Measurements from ENCODE around the gene ARCN1. TPM values are rescaled to one million over a fixed set of nuclear protein-coding genes. Genes with fewer than 3 reads are reported as not detected.
A peak's percentile ranks its signal among the peaks of the same experiment; 100 is the strongest.

Gene ARCN1
- polyA plus RNA-seq, 4 donors, result 79.7 to 143 (median 114) TPM

DNA sequence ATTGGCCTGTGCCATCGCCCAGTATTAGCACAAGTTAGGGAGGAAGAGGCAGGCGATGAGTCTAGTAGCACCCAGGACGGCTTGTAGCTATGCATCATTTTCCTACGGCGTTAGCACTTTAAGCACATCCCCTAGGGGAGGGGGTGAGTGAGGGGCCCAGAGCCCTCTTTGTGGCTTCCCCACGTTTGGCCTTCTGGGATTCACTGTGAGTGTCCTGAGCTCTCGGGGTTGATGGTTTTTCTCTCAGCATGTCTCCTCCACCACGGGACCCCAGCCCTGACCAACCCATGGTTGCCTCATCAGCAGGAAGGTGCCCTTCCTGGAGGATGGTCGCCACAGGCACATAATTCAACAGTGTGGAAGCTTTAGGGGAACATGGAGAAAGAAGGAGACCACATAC, 36.9 kb upstream of the ARCN1 start:
- peak overlapping the region in 1 of 3 donors; percentile 48 for H3K4me3 ChIP-seq (ENCODE audit: low read depth in 1 of 3, low read length in 3 of 3)

DNA sequence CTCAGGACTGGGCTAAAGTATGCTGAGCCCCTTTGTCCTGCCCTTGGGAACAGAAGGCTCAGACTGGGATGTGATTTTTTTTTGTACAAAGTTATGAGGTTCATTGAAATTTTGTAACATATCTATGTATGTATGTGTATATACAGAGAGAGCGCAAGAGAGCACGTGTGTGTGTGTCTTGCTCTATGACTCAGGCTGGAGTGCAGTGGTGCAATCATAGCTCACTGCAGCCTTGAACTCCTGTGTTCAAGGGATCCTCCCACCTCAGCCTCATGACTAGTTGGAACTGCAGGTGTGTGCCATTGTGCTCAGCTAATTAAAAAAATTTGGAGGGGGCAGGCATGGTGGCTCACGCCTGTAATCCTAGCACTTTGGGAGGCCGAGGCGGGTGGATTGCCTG, 35.5 kb upstream of the ARCN1 start:
- DNase-seq, result peak; percentile 45 to 56
- Histone ChIP-seq H3K4me1 (ENCODE audit: control insufficient read depth in 3 of 3, insufficient read depth in 2 of 3, low read depth in 1 of 3, low read length in 2 of 3) (peaks cover 0 to 38% (median 0%) of the 10 kb centered on the region in 3 donors), H3K9me3 (ENCODE audit: control insufficient read depth in 2 of 2, insufficient read depth in 1 of 2, low read depth in 1 of 2, low read length in 1 of 2) (no peaks in the 10 kb centered on the region), H3K4me3 (ENCODE audit: low read depth in 1 of 3, low read length in 3 of 3) (no peak overlapping the region), H3K27ac (ENCODE audit: low read depth in 1 of 3, low read length in 2 of 3) (no peak overlapping the region), H3K36me3 (ENCODE audit: control insufficient read depth in 3 of 3, insufficient read depth in 2 of 3, low read depth in 1 of 3, low read length in 3 of 3) (peaks cover 0 to 56% (median 2%) of the 10 kb centered on the region in 3 donors), H3K27me3 (ENCODE audit: control insufficient read depth in 3 of 3, insufficient read depth in 3 of 3, low read length in 3 of 3) (no peaks in the 10 kb centered on the region)
- WGBS, 3 donors, result 78 to 93% (median 78%) methylated on average over 5 of the region's 5 CpGs
- FAIRE-seq, result no peak

More for the DNA sequence above, 36.9 kb upstream of the ARCN1 start:
- DNase-seq, result no peak
- 75 to 82% (median 80%) methylated on average over 9 of the region's 9 CpGs for WGBS, 3 donors
- H3K27ac ChIP-seq (ENCODE audit: low read depth in 1 of 3, low read length in 2 of 3), result peak overlapping the region in 2 of 3 donors; percentile 86 to 95
- no peaks in the 10 kb centered on the region for H3K9me3 ChIP-seq (ENCODE audit: control insufficient read depth in 2 of 2, insufficient read depth in 1 of 2, low read depth in 1 of 2, low read length in 1 of 2)
- no peaks in the 10 kb centered on the region for H3K27me3 ChIP-seq (ENCODE audit: control insufficient read depth in 3 of 3, insufficient read depth in 3 of 3, low read length in 3 of 3)
- FAIRE-seq, result no peak
- peaks cover 0 to 38% (median 0%) of the 10 kb centered on the region in 3 donors for H3K4me1 ChIP-seq (ENCODE audit: control insufficient read depth in 3 of 3, insufficient read depth in 2 of 3, low read depth in 1 of 3, low read length in 2 of 3)
- H3K36me3 ChIP-seq (ENCODE audit: control insufficient read depth in 3 of 3, insufficient read depth in 2 of 3, low read depth in 1 of 3, low read length in 3 of 3), result peaks cover 0 to 47% (median 2%) of the 10 kb centered on the region in 3 donors

DNA sequence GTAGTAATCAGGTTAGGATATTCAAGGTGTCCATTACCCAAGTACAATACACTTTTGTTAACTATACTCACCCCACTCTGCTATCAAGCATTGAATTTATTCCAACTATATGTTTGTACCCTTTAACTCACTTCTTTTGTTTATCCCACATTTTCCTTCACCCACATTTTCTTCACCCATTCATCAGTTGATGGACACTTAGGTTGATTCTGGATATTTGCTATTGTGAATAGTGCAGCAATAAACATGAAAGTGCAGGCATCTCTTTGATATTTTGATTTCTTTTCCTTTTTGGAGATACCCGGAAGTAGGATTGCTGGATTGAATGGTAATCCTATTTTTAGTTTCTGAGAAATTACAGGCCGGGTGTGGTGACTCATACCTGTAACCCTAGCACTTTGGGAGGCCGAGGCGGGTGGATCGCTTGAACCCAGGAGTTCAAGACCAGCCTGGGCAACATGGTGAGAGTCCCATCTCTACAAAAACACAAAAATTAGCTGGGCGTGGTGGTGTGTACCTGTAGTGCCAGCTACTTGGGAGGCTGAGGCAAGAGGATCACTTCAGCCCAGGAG, 34.7 kb upstream of the ARCN1 start:
- FAIRE-seq (no peak), DNase-seq (no peak)
- H3K27me3 ChIP-seq (ENCODE audit: control insufficient read depth in 3 of 3, insufficient read depth in 3 of 3, low read length in 3 of 3), result no peaks in the 10 kb centered on the region
- H3K27ac ChIP-seq (ENCODE audit: low read depth in 1 of 3, low read length in 2 of 3), result no peak overlapping the region
- H3K4me3 ChIP-seq (ENCODE audit: low read depth in 1 of 3, low read length in 3 of 3), result no peak overlapping the region
- 65 to 70% (median 67%) methylated on average over 6 of the region's 6 CpGs for WGBS, 3 donors
- peaks cover 0 to 32% (median 0%) of the 10 kb centered on the region in 3 donors for H3K4me1 ChIP-seq (ENCODE audit: control insufficient read depth in 3 of 3, insufficient read depth in 2 of 3, low read depth in 1 of 3, low read length in 2 of 3)
- peaks cover 0 to 63% (median 5%) of the 10 kb centered on the region in 3 donors for H3K36me3 ChIP-seq (ENCODE audit: control insufficient read depth in 3 of 3, insufficient read depth in 2 of 3, low read depth in 1 of 3, low read length in 3 of 3)
- H3K9me3 ChIP-seq (ENCODE audit: control insufficient read depth in 2 of 2, insufficient read depth in 1 of 2, low read depth in 1 of 2, low read length in 1 of 2), result no peaks in the 10 kb centered on the region

DNA sequence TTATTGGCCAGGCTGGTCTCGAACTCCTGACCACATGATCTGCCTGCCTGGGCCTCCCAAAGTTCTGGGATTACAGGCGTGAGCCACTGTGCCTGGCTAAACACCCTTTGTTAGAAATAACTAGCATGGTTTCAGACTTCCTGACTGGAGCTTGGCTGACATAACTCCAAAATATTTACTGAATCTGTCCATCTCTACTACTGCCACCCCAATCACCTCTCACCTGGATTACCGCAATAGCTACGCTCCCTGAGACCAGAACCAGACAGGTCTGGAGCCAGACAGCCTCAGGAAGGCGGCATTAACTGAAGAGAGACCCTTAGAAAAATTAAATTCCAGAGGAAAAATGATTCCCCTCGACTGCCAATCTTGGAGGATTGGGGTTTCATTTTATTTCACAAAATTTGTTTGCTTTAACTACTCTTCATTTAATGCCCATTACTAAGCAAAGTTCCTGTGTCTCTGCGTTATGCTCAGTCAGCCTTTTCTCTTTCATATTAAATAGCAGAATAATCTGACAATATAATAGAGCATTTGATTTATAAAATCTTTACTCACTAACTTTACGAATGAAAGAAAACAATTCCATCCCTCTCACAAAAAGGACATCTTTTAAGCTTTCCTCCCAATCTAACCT, 28.1 kb upstream of the ARCN1 start:
- H3K27me3 ChIP-seq (ENCODE audit: control insufficient read depth in 3 of 3, insufficient read depth in 3 of 3, low read length in 3 of 3), result no peaks in the 10 kb centered on the region
- no peaks in the 10 kb centered on the region for H3K4me1 ChIP-seq (ENCODE audit: control insufficient read depth in 3 of 3, insufficient read depth in 2 of 3, low read depth in 1 of 3, low read length in 2 of 3)
- H3K9me3 ChIP-seq (ENCODE audit: control insufficient read depth in 2 of 2, insufficient read depth in 1 of 2, low read depth in 1 of 2, low read length in 1 of 2), result no peaks in the 10 kb centered on the region
- no peak overlapping the region for H3K27ac ChIP-seq (ENCODE audit: low read depth in 1 of 3, low read length in 2 of 3)
- 92 to 93% (median 93%) methylated on average over 8 of the region's 8 CpGs for WGBS, 3 donors
- H3K36me3 ChIP-seq (ENCODE audit: control insufficient read depth in 3 of 3, insufficient read depth in 2 of 3, low read depth in 1 of 3, low read length in 3 of 3), result peaks cover 4 to 57% (median 9%) of the 10 kb centered on the region in 3 donors
- no peak for FAIRE-seq
- no peak overlapping the region for H3K4me3 ChIP-seq (ENCODE audit: low read depth in 1 of 3, low read length in 3 of 3)
- DNase-seq, result no peak

DNA sequence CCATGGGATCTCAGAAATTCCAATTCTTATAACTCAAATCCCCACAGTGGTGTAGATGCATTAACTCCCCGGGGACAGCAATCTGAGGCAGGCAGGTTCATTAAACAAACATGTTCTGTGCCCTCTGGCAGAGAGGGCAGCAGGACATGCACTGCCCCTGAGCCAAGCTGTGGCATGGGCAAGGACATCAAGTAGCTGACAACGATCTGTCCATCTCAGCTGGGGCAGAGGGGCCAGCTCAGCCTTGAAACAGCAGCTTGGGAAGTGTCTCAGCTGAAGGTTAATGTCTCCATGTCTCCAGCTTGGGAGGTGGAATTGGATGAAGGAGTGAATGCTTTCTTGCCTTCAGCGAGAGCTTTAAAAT, 27.6 kb upstream of the ARCN1 start:
- Histone ChIP-seq H3K9me3 (ENCODE audit: control insufficient read depth in 2 of 2, insufficient read depth in 1 of 2, low read depth in 1 of 2, low read length in 1 of 2) (no peaks in the 10 kb centered on the region), H3K36me3 (ENCODE audit: control insufficient read depth in 3 of 3, insufficient read depth in 2 of 3, low read depth in 1 of 3, low read length in 3 of 3) (peaks cover 4 to 59% (median 9%) of the 10 kb centered on the region in 3 donors), H3K4me3 (ENCODE audit: low read depth in 1 of 3, low read length in 3 of 3) (no peak overlapping the region), H3K4me1 (ENCODE audit: control insufficient read depth in 3 of 3, insufficient read depth in 2 of 3, low read depth in 1 of 3, low read length in 2 of 3) (no peaks in the 10 kb centered on the region), H3K27me3 (ENCODE audit: control insufficient read depth in 3 of 3, insufficient read depth in 3 of 3, low read length in 3 of 3) (no peaks in the 10 kb centered on the region), H3K27ac (ENCODE audit: low read depth in 1 of 3, low read length in 2 of 3) (no peak overlapping the region)
- WGBS, 3 donors, result 83 to 92% (median 88%) methylated on average over 3 of the region's 3 CpGs
- DNase-seq (no peak), FAIRE-seq (no peak)

DNA sequence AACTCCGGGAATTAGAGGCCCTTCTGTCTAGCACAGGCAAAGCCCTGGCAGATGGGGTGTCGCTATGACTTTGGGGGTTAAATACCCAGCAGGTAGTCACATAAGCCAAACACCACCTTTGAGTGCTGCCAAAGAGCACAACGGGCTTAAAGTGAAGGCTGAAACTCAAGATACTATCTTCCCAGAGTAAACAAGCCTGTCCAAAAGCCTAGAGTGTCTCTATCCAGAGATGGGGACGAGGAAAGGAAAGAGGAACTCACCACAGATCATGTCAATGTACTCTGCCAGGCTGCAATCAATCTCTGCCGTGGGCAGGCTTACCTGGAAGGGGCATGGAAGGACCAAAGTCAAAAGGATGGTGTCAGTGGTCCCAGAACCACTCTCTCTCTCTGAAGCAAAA, 26.7 kb upstream of the ARCN1 start:
- H3K27ac ChIP-seq (ENCODE audit: low read depth in 1 of 3, low read length in 2 of 3), result no peak overlapping the region
- no peak overlapping the region for H3K4me3 ChIP-seq (ENCODE audit: low read depth in 1 of 3, low read length in 3 of 3)
- DNase-seq (no peak), FAIRE-seq (no peak)
- H3K27me3 ChIP-seq (ENCODE audit: control insufficient read depth in 3 of 3, insufficient read depth in 3 of 3, low read length in 3 of 3), result no peaks in the 10 kb centered on the region
- H3K4me1 ChIP-seq (ENCODE audit: control insufficient read depth in 3 of 3, insufficient read depth in 2 of 3, low read depth in 1 of 3, low read length in 2 of 3), result no peaks in the 10 kb centered on the region
- WGBS, 3 donors, result 78 to 88% (median 86%) methylated on average over 5 of the region's 5 CpGs
- no peaks in the 10 kb centered on the region for H3K9me3 ChIP-seq (ENCODE audit: control insufficient read depth in 2 of 2, insufficient read depth in 1 of 2, low read depth in 1 of 2, low read length in 1 of 2)
- H3K36me3 ChIP-seq (ENCODE audit: control insufficient read depth in 3 of 3, insufficient read depth in 2 of 3, low read depth in 1 of 3, low read length in 3 of 3), result peaks cover 4 to 60% (median 7%) of the 10 kb centered on the region in 3 donors

DNA sequence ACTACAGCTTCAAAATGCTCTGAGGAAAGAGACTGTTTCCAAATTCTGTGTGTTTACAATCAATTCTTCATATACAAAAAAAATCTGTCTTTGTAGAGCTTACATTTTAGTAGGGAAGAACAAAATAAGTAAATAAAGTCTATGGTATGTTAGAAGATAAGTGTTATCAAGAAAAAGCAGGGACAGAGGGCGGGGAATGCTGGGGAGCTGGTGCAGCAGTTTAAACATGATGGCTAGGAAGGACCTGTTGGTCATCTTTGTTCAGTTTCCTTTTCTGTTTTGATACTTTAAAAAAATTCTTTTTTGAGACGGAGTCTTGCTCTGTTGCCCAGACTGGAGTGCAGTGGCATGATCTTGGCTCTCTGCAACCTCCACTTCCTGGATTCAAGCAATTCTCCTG, 25.1 kb upstream of the ARCN1 start:
- no peak for DNase-seq
- Histone ChIP-seq H3K27me3 (ENCODE audit: control insufficient read depth in 3 of 3, insufficient read depth in 3 of 3, low read length in 3 of 3) (no peaks in the 10 kb centered on the region), H3K4me1 (ENCODE audit: control insufficient read depth in 3 of 3, insufficient read depth in 2 of 3, low read depth in 1 of 3, low read length in 2 of 3) (no peaks in the 10 kb centered on the region), H3K4me3 (ENCODE audit: low read depth in 1 of 3, low read length in 3 of 3) (no peak overlapping the region), H3K9me3 (ENCODE audit: control insufficient read depth in 2 of 2, insufficient read depth in 1 of 2, low read depth in 1 of 2, low read length in 1 of 2) (no peaks in the 10 kb centered on the region), H3K27ac (ENCODE audit: low read depth in 1 of 3, low read length in 2 of 3) (no peak overlapping the region), H3K36me3 (ENCODE audit: control insufficient read depth in 3 of 3, insufficient read depth in 2 of 3, low read depth in 1 of 3, low read length in 3 of 3) (peaks cover 4 to 63% (median 12%) of the 10 kb centered on the region in 3 donors)
- WGBS, 3 donors, result 64 to 77% (median 73%) methylated on average over 2 of the region's 2 CpGs
- FAIRE-seq, result no peak

DNA sequence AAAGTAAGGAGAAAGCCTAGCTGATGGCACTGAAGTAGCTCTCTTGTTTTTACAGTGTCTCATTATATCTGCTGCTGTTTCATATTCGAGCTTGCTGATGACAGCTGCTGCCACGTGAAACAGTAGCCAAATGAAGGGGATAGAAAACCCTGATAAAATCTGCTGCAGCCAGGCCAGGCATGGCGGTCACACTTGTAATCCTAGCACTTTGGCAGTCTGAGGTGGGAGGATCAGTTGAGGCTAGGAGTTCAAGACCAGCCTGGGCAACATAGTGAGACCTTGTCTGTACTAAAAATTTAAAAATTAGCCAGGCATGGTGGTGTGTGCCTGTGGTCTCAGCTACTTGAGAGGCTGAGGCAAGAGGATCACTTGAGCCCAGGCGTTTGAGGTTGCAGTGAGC, 19.9 kb upstream of the ARCN1 start:
- no peak for FAIRE-seq
- WGBS, 3 donors, result 85 to 91% (median 85%) methylated on average over 4 of the region's 4 CpGs
- Histone ChIP-seq H3K27me3 (ENCODE audit: control insufficient read depth in 3 of 3, insufficient read depth in 3 of 3, low read length in 3 of 3) (no peaks in the 10 kb centered on the region), H3K4me1 (ENCODE audit: control insufficient read depth in 3 of 3, insufficient read depth in 2 of 3, low read depth in 1 of 3, low read length in 2 of 3) (no peaks in the 10 kb centered on the region), H3K4me3 (ENCODE audit: low read depth in 1 of 3, low read length in 3 of 3) (no peak overlapping the region), H3K9me3 (ENCODE audit: control insufficient read depth in 2 of 2, insufficient read depth in 1 of 2, low read depth in 1 of 2, low read length in 1 of 2) (no peaks in the 10 kb centered on the region), H3K27ac (ENCODE audit: low read depth in 1 of 3, low read length in 2 of 3) (no peak overlapping the region), H3K36me3 (ENCODE audit: control insufficient read depth in 3 of 3, insufficient read depth in 2 of 3, low read depth in 1 of 3, low read length in 3 of 3) (peaks cover 2 to 51% (median 11%) of the 10 kb centered on the region in 3 donors)
- no peak for DNase-seq
